ENCODE results near the gene MED23.

The MED23 gene

DNA sequence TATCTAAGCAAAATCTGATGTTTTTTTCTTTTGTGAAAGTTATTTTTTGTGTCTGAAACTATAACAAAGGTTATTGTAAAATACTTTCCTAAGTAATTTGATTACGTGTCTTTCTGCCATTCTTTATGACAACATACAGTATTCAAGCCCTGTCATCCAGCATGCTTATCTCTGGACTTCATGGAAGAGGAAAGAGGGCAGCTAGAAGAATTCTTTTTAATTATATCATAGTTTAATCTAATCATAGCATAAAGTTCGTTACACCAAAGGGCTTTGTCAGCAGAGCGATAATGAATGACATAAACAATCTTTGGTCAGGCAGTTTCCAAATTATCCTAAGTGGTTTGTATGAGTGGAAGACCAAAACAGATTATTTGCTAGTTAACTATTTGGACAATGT, 12.5 kb upstream of the MED23 start:
- no peak for DNase-seq

DNA sequence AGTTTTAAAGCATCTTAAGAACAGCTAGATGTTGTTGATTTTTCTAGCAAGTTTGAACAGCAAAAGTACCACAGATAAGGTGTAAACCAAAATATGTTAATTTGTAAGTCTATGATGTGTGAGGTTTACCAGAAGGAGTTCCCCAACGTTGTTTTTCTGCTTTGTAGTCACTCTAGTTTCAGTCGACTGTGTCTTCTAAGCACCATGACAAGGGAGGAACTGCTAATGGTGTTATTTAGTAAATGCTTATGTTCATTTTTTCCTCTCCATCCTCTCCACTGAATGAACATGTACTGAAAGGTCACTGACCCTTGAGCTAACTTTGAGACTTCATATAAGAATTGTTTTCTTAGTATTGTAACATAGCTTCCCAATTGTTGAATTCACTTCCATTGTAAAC, 12.1 kb upstream of the MED23 start:
- DNase-seq, result no peak

DNA sequence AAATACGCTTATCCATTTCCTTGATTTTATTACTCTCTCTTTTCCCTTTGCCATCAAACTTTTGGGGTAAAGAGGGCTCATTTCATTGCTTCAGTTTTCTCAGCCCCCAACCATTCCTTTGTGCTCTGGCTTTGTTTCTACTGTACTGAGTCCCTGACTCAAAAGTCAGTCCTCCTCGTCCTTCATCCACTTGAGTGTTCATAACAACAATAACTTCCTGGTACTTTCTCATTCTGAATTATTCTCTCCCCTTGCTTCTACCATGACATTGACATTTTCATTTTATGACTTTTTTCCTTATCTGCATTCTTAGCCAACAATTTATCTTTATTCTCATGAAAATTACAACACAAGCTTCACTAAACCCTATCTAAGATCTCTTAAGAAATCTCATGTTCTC, 10.0 kb upstream of the MED23 start:
- no peak for DNase-seq

DNA sequence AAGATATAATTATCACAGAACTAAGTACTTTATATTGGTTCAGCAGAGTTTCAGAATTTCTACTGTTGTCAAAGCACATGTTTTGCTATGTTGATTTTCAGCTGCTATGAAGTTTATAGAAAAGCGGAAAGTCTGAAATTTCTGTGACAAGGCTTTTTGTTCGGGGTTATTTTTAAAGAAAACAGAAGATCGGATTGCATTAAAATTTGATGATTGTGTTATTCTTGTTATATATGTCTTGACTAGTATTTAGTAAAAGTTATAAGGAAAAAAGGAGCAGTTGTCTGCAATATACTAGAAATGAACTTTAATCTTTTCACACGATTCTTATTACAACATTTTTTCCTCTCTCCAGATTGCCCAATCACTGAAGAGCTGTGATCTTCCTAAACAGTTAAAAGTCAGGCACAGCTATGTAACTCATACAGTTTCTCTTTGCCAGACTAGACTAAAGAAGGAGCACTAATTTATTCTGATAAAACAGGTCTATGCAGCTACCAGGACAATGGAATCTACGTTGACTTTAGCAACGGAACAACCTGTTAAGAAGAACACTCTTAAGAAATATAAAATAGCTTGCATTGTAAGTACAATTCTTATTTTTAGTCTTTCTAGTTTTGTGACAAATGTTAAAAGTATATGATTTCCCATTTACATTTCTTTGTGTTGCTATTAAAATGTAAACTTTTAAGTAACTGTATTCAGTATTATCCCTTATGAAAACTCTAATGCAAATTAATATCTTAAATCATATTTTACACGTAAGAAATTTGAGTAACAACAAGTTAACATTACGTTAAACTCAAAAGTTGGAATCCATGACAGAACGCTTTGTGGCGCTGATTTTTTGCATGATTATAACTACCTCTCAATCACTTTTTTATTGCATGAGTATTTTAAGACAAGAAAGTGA, 9.1 kb upstream of the MED23 start, which contains the start of gene ENPP3:
ENPP3 (plus strand) TSS at position 423 of the 913 bp plus-strand sequence; CDS start at position 506, 83 bp downstream.
- DNase-seq, result no peak

DNA sequence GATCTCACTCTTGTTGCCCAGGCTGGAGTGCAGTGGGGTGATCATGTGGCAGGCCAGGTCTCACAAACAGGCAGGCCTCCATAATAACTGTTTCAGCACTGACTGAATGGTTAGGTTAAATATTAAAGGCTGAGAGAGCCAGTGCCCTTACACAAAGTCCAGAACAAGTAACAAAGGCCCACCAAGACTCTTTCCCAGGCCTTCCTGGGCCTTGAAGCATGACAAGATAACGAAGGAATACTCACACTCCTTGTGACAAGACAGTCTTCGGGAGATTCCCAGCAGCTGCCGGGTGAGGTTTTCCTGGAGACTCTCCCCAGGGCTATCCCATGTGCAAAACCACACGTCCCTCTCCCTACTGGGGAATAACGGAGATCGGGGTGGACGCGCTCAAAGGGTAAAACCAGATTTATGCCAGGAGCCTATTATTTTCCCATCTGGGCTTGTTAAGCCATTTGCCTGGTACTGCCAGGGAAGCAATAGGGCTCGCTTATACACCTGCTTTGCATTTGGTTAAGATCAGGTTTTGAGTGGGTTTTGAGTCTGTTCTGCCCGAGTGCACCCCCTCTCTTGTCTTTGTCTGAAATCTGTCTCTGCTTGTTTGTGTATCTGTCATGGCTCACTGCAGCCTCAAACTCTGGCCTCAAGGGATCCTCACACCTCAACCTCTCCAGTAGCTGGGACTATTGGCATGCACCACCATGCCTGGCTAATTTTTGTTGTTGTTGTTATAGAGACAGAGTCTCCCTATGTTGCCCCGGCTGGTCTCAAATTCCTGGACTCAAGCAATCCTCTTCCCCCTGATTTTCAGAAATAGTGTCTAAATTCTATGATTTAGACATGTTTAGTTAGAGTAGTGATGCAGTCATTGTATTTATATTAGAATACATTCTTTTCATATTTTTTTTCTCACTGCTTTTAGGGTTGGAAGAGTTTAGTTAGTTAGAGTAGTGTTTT, 7.6 kb upstream of the MED23 start:
- DNase-seq, result no peak

DNA sequence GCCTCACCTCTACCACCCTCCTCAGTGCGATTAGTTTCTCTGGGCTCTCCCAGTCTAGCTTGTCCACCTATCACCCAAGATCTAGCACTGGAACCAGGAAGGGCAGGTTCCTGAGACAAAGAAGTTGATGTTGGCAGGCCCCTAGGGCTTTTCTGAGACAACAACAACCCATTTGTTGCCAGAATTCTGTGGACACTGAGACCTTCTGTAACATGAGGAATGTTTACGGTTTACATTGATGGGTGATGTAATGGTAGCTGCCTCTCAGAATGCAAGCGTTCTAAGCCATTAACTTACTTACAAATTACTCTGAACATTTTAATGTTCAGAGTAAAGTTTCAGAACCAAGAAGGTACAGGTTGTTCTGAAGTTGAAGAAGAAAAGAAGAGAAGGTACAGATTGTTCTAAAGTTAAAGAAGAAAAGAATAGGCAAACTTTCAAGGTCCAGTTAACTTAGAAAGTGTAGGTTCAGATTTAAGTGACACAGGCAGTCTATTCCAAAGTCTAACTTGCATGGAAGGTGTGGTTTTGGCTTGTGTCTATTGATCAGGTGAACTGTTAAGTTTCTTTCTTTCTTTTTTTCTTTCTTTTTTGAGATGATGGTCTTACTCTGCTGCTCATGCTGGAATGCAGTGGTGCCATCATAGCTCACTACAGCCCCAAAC, 3.7 kb upstream of the MED23 start:
- no peak for DNase-seq

DNA sequence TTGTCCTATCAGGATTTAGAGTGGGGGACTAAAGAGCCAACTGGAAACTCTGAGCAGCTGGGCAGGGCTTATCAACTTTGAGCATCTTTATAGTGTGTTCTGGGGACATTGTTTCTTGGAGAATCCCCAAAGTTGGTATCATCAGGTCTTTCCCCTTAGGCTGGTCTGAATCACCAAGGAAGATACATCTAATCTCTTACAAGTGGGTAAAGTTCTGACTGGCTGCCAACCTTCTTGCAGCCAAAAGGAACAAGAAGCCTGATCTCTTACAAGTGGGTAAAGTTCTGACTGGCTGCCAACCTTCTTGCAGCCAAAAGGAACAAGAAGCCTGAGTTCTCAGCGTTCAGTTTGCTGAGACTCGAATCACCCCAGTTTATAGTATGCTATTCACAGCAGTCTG, 1.6 kb upstream of the MED23 start:
- DNase-seq, result no peak

DNA sequence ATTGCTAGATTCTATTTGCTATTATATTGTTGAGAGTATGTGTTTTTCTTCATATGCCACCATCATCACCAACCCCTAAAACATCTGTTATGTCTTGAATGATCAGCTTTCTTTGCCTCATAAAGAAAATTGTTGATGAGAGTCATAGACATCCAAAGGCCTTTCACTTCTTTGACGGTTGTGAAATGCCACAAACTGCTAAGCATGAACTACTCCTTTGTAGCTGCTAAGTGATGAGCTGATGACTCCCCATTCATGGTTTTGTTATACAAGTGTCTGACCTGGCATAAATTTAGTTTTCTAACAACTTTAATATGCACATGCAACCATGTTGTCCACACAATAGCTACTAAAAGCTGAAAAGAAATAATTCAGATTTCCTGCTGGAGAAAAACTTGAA, 684 bp upstream of the MED23 start:
- DNase-seq, result no peak

DNA sequence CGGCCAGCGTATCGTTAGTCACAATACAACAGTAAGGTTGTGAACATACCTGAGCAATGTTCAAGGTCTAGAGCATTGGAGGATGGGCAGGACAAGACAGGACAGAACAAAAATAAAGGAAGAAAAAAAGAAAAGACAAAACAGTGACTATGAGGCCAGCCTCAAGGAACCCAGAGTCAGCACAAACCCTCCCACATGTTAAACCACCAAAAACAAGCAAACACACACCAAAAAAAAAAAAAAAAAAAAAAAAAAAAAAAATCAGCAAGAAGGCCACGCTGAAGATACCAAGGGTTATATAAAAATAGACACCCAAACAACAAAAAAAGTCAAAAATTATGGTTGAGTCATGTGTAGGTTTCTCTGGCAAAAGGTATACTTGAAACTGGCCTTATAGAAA, 12.8 kb downstream of the MED23 start:
- DNase-seq, result no peak

DNA sequence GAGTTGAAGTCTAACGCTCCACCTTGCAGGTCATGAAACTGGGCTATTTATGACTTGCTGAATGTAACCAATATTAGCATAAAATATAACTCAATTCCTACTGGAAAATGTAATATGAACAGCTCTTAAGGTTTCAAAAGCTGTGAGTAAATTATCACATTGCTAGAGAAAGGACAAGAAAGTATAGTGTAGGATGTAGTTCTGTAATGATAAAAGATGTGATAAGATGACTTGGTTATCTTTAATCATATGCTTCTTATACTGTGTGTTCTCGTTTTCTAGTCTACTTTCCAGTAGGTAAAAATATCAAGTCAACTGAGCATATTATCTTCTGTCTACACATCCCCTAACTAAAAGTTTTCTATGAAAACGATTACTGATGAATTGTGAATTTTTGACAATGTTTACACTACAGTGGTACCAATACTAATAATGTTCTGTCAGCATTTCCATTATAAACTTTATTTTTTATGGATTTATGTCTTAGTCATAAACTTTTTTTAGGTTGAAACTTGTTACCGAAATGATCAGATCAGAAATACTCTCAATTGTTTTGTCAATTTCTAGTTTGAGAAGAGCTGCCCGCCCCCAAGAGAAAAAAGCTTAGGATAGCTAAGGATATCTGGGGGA, 14.6 kb downstream of the MED23 start:
- no peak for DNase-seq

DNA sequence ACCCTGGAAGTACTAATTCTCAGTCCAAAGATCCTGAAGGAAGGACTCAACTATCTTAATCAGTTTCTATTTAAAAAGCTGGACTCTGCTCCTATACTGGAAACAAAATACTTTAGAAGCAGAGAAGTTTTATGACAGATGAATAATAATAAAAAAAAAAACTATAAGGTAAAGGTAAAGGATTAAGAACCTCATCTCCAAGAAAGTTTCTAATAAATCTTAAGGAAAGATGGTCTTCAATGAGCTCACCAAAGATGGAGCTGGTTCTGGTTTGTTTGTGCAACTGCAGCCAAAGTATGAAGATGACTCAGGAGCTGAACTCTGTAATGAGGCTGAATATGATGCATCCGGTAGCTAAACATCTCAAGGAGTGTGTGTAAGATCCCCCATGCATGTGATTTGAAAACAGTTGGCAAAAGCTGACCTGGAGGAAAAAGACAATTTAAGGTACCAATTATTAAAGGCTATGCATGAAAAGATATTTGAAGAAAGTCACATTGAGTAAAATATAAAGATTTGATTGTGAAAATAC, 25.2 kb downstream of the MED23 start:
- no peak for DNase-seq

DNA sequence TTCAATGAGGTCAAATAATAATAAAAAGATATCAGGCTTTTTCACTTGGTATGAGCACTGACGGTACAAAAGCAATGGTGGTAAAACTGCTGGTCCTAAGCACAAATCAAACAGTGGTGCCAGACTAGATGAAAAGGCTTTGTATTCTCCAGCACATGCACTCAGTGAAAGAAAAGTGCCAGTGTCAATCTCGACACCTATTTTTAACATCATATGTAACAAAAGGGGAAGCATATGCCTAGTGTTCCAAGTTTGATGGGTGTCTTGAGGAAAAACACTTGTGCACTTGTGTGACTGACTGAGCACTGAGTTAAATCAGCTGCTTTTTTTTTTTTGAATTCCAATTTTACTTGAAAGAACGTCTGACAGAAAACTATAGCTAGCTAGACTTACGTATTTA, 27.3 kb downstream of the MED23 start:
- DNase-seq, result no peak

DNA sequence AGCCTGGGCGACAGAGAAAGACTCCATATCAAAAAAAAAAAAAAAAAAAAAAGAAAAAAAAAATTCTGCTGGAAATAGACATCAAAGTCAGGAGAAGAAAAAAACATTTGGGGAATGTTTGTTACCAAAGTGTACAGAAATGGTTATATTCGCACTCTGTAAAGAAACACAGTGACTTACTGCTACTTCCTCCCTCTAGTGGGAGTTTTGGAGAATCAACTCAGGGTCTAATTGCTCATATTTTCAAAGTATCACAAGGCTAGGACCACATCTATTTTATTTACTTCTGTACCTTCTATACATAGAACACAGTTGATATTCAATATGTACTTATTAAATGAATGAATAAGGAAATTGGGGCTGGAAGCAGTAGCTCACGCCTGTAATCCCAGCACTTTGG, 30.6 kb downstream of the MED23 start:
- DNase-seq, result peak in 1 of 2 donors; percentile 9

DNA sequence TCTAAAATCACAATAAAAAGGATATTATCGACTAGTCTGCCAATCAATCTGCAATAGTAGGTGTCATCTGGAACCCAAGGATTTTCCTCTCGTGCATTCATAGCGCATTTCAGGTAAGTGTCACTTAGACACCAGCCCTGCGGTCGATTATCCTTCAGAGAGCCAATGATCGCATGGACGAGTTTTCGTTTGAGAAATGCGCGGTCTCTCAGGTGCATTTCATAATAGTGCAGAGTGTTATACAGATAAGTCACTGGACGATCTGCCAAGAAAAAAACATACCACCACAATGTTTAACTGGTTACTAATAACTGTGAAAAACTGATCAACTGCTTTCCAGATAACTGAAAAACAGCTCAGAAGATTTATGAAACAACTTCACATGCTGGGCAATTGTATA, 34.0 kb downstream of the MED23 start:
- DNase-seq, result no peak

DNA sequence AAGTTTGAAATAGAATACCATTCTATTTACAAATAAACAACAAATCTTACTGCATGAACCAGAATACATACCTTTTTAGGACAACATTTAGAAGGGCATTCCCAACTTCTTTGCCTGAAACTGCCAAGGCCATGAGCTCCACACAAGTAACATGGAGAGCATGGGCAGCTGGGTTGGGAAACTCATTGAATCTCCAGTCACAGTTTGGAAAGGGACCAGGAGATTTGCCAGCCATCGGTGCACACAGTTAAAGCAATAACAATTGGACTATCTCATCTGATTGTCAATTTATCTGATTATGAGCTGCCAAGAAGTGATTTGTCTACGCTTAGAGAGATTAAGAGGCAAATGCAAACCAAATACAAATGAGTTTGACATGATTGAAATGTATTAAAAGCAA, 35.1 kb downstream of the MED23 start:
- DNase-seq, result no peak

DNA sequence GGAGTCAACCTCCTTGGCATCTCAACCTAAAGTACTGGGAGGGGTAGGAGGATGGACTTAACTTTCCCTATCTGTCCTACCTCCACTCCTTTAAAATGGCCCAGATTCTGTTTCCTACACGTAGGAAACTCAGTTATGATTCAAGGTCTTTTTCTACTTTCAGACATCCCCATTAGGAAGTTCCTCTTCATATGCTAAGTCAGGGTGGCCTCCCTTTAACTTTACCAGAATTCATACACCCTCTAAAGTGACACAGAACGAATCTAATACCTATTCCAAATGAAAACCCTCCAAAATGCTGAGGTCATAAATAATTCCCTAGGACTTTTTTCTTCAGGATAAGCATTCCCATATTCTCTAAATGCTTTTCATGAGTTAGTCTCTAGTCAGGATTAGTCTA, 39.4 kb downstream of the MED23 start:
- DNase-seq, result no peak

DNA sequence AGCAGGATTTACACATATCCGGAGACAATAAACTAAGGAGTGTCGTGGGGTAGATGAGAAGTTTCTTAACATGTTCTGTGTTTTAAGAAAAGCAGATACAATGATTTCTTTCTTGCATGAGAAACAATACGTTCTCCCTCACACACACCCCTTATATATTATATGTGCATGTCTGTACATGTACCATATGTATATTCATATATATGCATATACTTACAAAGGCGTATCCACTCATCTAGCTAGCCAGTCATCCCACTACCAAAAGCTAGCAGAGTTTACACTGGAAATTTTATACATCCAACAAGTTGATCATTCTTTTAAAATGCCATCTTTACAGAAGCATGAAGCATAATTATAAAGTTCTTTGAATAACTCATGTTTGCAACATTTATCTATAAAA, 40.1 kb downstream of the MED23 start:
- no peak for DNase-seq

DNA sequence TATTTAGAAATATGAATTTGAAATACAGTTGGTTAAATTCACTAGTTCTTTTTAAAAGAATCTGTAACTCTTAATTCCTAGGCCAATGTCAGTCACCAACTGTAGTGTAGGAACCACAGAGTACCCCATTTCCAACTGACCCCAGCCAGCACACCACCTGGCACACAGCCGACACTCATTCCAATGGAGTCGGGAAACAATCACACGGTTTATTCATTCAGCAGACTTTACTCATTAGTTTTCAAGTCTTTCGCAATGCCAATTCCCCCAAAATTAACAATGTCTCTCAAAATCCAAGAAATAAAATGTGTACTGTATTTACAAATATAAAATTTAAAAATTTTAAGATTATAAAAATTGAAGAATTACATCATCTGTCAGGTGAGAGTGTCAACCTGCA, 41.5 kb downstream of the MED23 start:
- DNase-seq, result no peak

DNA sequence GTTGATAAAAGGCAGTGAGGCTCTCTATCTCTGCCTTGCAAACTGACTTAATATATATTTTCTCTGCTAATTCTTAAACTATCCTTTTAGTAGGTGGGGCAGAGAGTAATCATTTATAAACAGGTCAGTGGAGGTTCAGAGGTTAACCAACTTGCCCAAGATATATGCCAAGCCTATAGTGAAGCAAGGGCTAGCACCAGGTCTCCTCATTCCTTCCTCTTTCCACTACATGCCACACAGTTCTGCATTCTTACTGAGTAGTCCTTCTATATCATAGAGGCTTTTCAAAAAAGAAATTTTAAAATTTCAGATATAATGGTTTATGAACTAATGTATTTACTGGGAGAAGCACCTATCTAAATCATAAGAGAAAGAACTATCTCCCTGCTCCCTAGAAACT, 46.5 kb downstream of the MED23 start:
- DNase-seq, result no peak

DNA sequence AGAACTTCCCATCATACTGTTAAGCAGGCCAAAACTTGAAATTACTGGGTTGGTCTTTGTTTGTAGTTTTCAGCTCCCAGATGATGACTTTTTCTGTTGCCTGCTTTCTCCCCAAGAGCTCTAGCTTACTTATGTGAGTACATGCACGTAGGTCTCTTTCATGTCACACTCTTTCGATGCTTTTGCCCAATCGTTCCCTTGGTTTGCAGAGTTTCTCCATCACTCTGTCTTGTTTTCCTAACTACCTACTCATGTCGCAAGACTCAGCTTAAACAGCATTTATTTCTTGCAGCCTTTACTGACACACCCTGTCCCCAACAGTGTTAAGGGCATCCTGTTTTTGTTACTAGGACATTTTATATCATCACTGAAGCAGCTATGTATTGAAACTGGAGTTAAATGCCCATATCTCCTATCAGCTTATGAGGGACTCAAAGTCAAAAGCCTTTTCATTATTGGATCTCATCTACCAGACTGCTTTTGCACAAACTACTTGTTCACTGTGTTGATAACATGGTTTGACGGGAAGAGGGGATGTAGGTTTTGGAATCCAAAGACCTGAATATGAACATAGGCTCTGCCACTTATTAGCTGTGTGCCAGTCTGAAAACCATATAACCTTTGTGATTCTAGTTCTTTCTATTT, 52.1 kb downstream of the MED23 start:
- DNase-seq, result no peak

DNA sequence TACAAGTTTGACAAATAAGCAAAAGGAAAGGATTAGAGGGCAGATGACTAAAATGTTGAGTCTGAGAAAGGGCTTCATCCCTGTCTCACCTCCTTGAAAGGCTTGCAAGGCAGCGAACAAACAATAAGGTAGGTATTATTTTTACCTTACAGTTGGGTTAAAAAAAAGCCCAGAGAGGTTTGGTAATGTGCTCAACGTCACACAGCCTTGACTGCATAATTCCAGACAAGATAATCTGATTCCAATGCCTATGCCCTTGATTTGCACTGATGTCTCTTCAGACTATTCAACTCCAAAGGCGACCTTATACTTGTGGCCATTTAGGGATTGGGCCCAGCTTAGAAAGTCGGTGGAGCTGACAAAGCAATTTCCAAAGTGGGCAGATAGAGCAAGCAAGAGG, 53.4 kb downstream of the MED23 start:
- no peak for DNase-seq

DNA sequence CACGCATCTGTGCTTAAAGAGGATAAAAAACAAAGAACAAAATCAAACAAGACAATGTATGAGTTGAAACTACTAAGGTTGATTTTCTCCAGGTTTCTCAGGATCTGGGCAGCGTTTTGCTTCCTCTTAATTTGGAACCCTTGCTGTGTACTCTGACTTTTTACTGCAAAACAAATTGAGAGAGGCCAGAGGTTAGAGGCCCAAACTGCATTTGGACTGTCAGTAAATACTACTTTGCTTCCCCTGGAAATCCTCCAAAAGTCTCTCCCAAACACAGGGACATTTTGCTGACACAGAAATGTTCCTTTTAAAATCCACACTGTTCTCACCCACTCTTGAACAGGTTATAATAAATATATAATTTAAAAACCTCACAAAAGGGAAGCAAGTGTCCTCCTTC, 53.9 kb downstream of the MED23 start:
- DNase-seq, result no peak

Data from CD4-positive, alpha-beta T cell treated with Interleukin-4 for 1 hour (primary cell).